HEK293T (cell line): Measurements from ENCODE around the gene PLEKHO2.

Experiments used
- CTCF ChIA-PET: fragments of 350-600 bp; formaldehyde crosslinking; extraction: SDS; loops from one replicate; lab custom pipeline; 2021; ENCODE audit warnings: antibody characterized with exemption, inconsistent platforms; lab: Yijun Ruan, JAX
- POLR2A ChIA-PET: fragments of 350-600 bp; formaldehyde crosslinking; extraction: SDS; loops from one replicate; lab custom pipeline; 2020; ENCODE audit warnings: antibody characterized with exemption, inconsistent platforms; lab: Yijun Ruan, JAX
- DNase-seq: peaks from one replicate; pipeline ENCODE4 v3.0.0; 2012; ENCODE audit warnings: mixed read lengths; ENCODE audit errors: extremely low spot score
- ARNT ChIP-seq: fragments of 450-650 bp; IDR thresholded peaks from 2 replicates; pipeline ENCODE4 v1.6.1; 2017; ENCODE audit warnings: mild to moderate bottlenecking
- BHLHE40 ChIP-seq: fragments of 450-650 bp; IDR thresholded peaks from 2 replicates; pipeline ENCODE4 v1.6.1; 2016; ENCODE audit warnings: mild to moderate bottlenecking, moderate library complexity, borderline replicate concordance
- CTBP1 ChIP-seq: fragments of 450-650 bp; IDR thresholded peaks from 2 replicates; pipeline ENCODE4 v1.6.1; 2016; ENCODE audit warnings: borderline replicate concordance
- ELF4 ChIP-seq: fragments of 450-650 bp; IDR thresholded peaks from 2 replicates; pipeline ENCODE4 v1.6.1; 2017; ENCODE audit warnings: antibody characterized with exemption
- FOXA1 ChIP-seq: fragments of 450-650 bp; IDR thresholded peaks from 2 replicates; pipeline ENCODE4 v1.6.1; 2016; ENCODE audit warnings: mild to moderate bottlenecking
- FOXK2 ChIP-seq: fragments of 450-650 bp; IDR thresholded peaks from 2 replicates; pipeline ENCODE4 v1.6.1; 2016; ENCODE audit warnings: mild to moderate bottlenecking
- FOXM1 ChIP-seq: fragments of 450-650 bp; IDR thresholded peaks from 2 replicates; pipeline ENCODE4 v1.6.1; 2017; ENCODE audit warnings: mild to moderate bottlenecking, borderline replicate concordance
- HDGF ChIP-seq: fragments of 450-650 bp; IDR thresholded peaks from 2 replicates; pipeline ENCODE4 v1.6.1; 2017; ENCODE audit warnings: antibody characterized with exemption, borderline replicate concordance
- L3MBTL2 ChIP-seq: fragments of 450-650 bp; conservative IDR thresholded peaks from 2 replicates; pipeline ENCODE4 v1.6.1; 2016; ENCODE audit warnings: mild to moderate bottlenecking
- LEF1 ChIP-seq: fragments of 450-650 bp; IDR thresholded peaks from 2 replicates; pipeline ENCODE4 v1.6.1; 2017; ENCODE audit warnings: mild to moderate bottlenecking, borderline replicate concordance
- NFRKB ChIP-seq: fragments of 450-650 bp; IDR thresholded peaks from 2 replicates; pipeline ENCODE4 v1.6.1; 2016; ENCODE audit warnings: mild to moderate bottlenecking, moderate library complexity
- SP1 ChIP-seq: fragments of 450-650 bp; IDR thresholded peaks from 2 replicates; pipeline ENCODE4 v1.6.1; 2017
- SUZ12 ChIP-seq: fragments of 450-650 bp; IDR thresholded peaks from 2 replicates; pipeline ENCODE4 v1.6.1; 2016; ENCODE audit warnings: mild to moderate bottlenecking
- TARDBP ChIP-seq: fragments of 450-650 bp; IDR thresholded peaks from 2 replicates; pipeline ENCODE4 v1.6.1; 2016
- ZNF384 ChIP-seq: fragments of 450-650 bp; IDR thresholded peaks from 2 replicates; pipeline ENCODE4 v1.6.1; 2016
- TF ChIP-seq, protein P1 (sequence below): fragments of 450-650 bp; IDR thresholded peaks from 2 replicates; pipeline ENCODE4 v1.6.1; 2016

PLEKHO2 gene

DNA sequence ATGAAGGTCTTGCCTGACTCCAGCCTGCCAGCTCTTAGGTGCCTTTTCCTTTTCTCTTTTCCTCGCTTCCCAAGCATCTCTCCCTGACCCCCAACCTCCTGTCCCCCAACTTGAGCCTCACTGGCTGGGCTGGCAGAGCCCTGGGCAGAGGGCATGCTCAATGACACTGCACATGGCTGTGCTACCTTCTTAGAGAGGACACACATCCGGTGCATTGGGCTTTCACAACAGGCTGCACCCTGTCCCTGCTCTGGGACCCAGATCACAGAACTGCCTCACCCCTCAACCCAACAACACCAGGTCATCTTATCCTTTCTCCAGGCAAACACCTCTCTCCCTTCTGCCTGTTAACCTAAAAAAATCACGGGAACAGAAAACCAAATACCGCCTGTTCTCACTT is 62.5 kb downstream of the PLEKHO2 start:
- ChIA-PET CTCF (no interaction called here), POLR2A (no interaction called here)
- no peak for DNase-seq
- TF ChIP-seq LEF1 (no peak), CTBP1 (no peak), NFRKB (no peak), TARDBP (no peak), FOXA1 (no peak), ARNT (no peak), SP1 (no peak), SUZ12 (no peak), L3MBTL2 (no peak), FOXM1 (no peak), HDGF (no peak), BHLHE40 (no peak), FOXK2 (no peak), ZNF384 (no peak)
- TF ChIP-seq, protein P1, sequence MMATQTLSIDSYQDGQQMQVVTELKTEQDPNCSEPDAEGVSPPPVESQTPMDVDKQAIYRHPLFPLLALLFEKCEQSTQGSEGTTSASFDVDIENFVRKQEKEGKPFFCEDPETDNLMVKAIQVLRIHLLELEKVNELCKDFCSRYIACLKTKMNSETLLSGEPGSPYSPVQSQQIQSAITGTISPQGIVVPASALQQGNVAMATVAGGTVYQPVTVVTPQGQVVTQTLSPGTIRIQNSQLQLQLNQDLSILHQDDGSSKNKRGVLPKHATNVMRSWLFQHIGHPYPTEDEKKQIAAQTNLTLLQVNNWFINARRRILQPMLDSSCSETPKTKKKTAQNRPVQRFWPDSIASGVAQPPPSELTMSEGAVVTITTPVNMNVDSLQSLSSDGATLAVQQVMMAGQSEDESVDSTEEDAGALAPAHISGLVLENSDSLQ, result no peak

DNA sequence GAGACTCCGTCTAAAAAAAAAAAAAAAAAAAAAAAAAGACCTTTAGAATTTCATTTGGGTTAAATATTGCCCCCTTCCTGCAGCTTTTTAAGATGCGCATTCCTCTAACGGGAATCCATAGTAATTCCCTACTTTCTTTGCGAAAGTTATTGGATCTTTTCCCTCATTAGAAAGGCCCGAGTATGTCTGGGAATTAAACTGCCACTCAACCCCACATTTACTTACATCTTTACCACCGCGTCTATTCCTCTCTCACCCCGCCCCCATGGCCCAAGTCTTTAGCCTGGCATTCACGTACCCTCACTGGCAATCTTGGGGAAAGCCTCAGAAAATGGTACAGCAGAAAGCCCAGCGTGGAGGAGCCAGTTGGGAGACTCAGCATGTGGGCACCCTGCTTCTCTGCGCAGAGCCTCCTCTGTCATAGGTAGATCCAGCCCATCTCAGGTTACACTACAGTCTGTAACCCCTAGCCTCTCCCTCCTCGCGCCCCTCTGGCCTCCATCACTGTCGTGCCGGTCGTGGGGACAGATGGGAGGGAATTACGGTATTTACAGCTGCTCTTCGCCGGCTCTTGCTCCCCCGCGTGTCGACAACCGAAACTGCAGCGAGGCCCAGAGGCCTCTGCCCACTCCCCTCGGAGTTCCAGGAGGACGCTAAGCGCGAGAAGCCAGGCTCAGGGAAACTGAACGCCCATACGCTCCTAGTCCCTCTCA is 63.6 kb downstream of the PLEKHO2 start:
- no peak for DNase-seq
- CTCF ChIA-PET, result no interaction called here
- TF ChIP-seq SP1 (no peak), L3MBTL2 (no peak), TARDBP (no peak), SUZ12 (no peak), LEF1 (no peak)
- POLR2A ChIA-PET, result no interaction called here

GRCh38 chr15:64905941-64906340 is 64.2 kb downstream of the PLEKHO2 start:
- POLR2A ChIA-PET, result no interaction called here
- CTCF ChIA-PET, result no interaction called here
- TF ChIP-seq SP1, result no peak
- no peak for TF ChIP-seq HDGF
- TF ChIP-seq, protein P1, result no peak
- no peak for TF ChIP-seq NFRKB
- TF ChIP-seq ARNT, result no peak
- no peak for TF ChIP-seq BHLHE40
- no peak for TF ChIP-seq FOXM1
- no peak for TF ChIP-seq LEF1
- no peak for TF ChIP-seq L3MBTL2
- TF ChIP-seq FOXA1, result no peak
- no peak for TF ChIP-seq ZNF384
- no peak for TF ChIP-seq TARDBP
- TF ChIP-seq FOXK2, result no peak
- no peak for TF ChIP-seq SUZ12
- TF ChIP-seq ELF4, result no peak
- no peak for TF ChIP-seq CTBP1
- DNase-seq, result no peak

GRCh38 chr15:64906402-64906801 is 64.7 kb downstream of the PLEKHO2 start:
- CTCF ChIA-PET, result no interaction called here
- TF ChIP-seq BHLHE40, result no peak
- TF ChIP-seq HDGF, result no peak
- TF ChIP-seq FOXK2, result no peak
- TF ChIP-seq NFRKB, result no peak
- no peak for TF ChIP-seq ZNF384
- TF ChIP-seq FOXM1, result no peak
- no peak for TF ChIP-seq ARNT
- no peak for TF ChIP-seq FOXA1
- no peak for TF ChIP-seq SUZ12
- TF ChIP-seq TARDBP, result no peak
- no peak for TF ChIP-seq ELF4
- TF ChIP-seq CTBP1, result no peak
- POLR2A ChIA-PET, result no interaction called here
- no peak for DNase-seq

GRCh38 chr15:64907991-64908390 is 66.3 kb downstream of the PLEKHO2 start:
- TF ChIP-seq, protein P1, result no peak
- TF ChIP-seq ZNF384 (no peak), NFRKB (no peak), CTBP1 (no peak)
- CTCF ChIA-PET, result no interaction called here
- DNase-seq, result no peak
- POLR2A ChIA-PET, result no interaction called here

DNA sequence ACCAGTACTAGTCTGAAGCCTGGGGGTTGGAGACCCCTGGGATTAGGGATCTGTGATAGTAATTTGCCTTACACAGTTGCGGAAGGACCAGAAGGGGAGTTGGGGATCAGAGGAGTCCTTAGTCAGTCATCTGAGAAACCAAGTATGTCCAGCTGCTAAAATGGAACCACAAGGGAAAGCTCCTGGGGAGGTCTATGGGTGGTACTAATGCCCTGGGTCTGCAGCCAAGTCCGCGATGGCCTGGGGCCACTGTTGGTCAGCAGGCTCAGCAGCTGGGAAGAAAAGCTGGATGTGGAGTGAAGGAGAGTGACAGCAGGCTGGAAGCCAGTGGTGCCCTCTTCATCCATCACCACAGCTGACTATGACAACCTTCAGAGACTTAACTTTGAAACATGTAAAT is 67.8 kb downstream of the PLEKHO2 start:
- CTCF ChIA-PET, result interaction anchor here (0.7 kb wide), 1 partner anchor 35 kb away, joined by 3 read pairs; no protein-coding TSS in a partner anchor
- POLR2A ChIA-PET, result interaction anchor here (1.9 kb wide), 1 partner anchor 16 kb away, joined by 7 read pairs; no protein-coding TSS in a partner anchor
- DNase-seq, result no peak
- TF ChIP-seq CTBP1, result no peak
- no peak for TF ChIP-seq FOXK2
- no peak for TF ChIP-seq LEF1
